IMR-90 (cell line): ENCODE data around the gene SYNE2. TPM values are rescaled to one million over a fixed set of nuclear protein-coding genes. Genes with fewer than 3 reads are reported as not detected.

Experiments used
- ATAC-seq: fragments of 200-7000 bp; cut with Tn5 transposase; 2 replicates; pipeline ENCODE4 v1.9.1; 2020; ENCODE audit warnings: low read depth, mild to moderate bottlenecking, moderate library complexity
- BruUV-seq: library from RNA; stranded (reverse); fragments of 400-500 nt; replicated peaks from 2 replicates; lab custom pipeline; 2021; lab: Mats Ljungman, UMichigan
- CTCF ChIA-PET: fragments of 300-600 bp; formaldehyde crosslinking; extraction: SDS; loops from one replicate; lab custom pipeline; 2021; ENCODE audit warnings: antibody characterized with exemption; lab: Yijun Ruan, JAX
- POLR2A ChIA-PET: fragments of 300-600 bp; sonication (Branson Sonifier 250); formaldehyde crosslinking; loops from one replicate; lab custom pipeline; 2022; ENCODE audit warnings: antibody characterized with exemption; ENCODE audit not compliant: unreplicated experiment; lab: Charles Lee
- DNase-seq: peaks from one replicate; pipeline ENCODE4 v3.0.0; 2013
- H2AFZ ChIP-seq: replicated peaks from 2 replicates; pipeline ENCODE3; 2013; ENCODE audit warnings: low read length, mild to moderate bottlenecking; ENCODE audit not compliant: poor library complexity
- H2AK5ac ChIP-seq: 2 replicates; pipeline ENCODE4 v1.6.1; 2013; ENCODE audit warnings: low read depth, low read length, inconsistent platforms
- H2AK9ac ChIP-seq: replicated peaks from 2 replicates; pipeline ENCODE3; 2013; ENCODE audit warnings: mild to moderate bottlenecking, low read depth, low read length, moderate library complexity; ENCODE audit not compliant: poor library complexity
- H2BK120ac ChIP-seq: 2 replicates; pipeline ENCODE4 v1.6.1; 2013; ENCODE audit warnings: low read depth, low read length, inconsistent platforms
- H2BK15ac ChIP-seq: 3 replicates; pipeline ENCODE4 v1.6.1; 2013; ENCODE audit warnings: low read depth, low read length, inconsistent platforms
- H2BK20ac ChIP-seq: 2 replicates; pipeline ENCODE4 v1.6.1; 2013; ENCODE audit warnings: low read depth, mild to moderate bottlenecking, inconsistent platforms, low read length, moderate library complexity
- H2BK5ac ChIP-seq: 2 replicates; pipeline ENCODE4 v1.6.1; 2013; ENCODE audit warnings: mild to moderate bottlenecking, low read depth, low read length, inconsistent platforms; ENCODE audit not compliant: poor library complexity, severe bottlenecking
- H3K14ac ChIP-seq: replicated peaks from 2 replicates; pipeline ENCODE4 v1.6.1; 2013; ENCODE audit warnings: low read depth, low read length, inconsistent platforms
- H3K18ac ChIP-seq: 2 replicates; pipeline ENCODE4 v1.6.1; 2013; ENCODE audit warnings: low read depth, low read length, control low read depth
- H3K23ac ChIP-seq: 2 replicates; pipeline ENCODE4 v1.6.1; 2013; ENCODE audit warnings: low read depth, low read length, inconsistent platforms
- H3K27ac ChIP-seq: 2 replicates; pipeline ENCODE4 v1.5.1; 2013; ENCODE audit warnings: mild to moderate bottlenecking, control low read depth, low read length; ENCODE audit not compliant: insufficient read depth
- H3K27me3 ChIP-seq: 2 replicates; pipeline ENCODE4 v1.6.1; 2013; ENCODE audit warnings: low read length; ENCODE audit not compliant: control insufficient read depth, insufficient read depth
- H3K36me3 ChIP-seq: 2 replicates; pipeline ENCODE4 v1.6.1; 2013; ENCODE audit warnings: low read length, mixed read lengths; ENCODE audit not compliant: control insufficient read depth, insufficient read depth
- H3K4ac ChIP-seq: 2 replicates; pipeline ENCODE4 v1.6.1; 2013; ENCODE audit warnings: low read depth, low read length, inconsistent platforms
- H3K4me1 ChIP-seq: 2 replicates; pipeline ENCODE4 v1.6.1; 2013; ENCODE audit warnings: low read length, mixed read lengths; ENCODE audit not compliant: control insufficient read depth, insufficient read depth
- H3K4me2 ChIP-seq: 2 replicates; pipeline ENCODE4 v1.6.1; 2013; ENCODE audit warnings: low read depth, mild to moderate bottlenecking, control low read depth, low read length, moderate library complexity
- H3K4me3 ChIP-seq: 2 replicates; pipeline ENCODE4 v1.5.1; 2013; ENCODE audit warnings: low read depth, mild to moderate bottlenecking, control low read depth, low read length, moderate library complexity; ENCODE audit not compliant: insufficient read depth
- H3K56ac ChIP-seq: 2 replicates; pipeline ENCODE4 v1.6.1; 2013; ENCODE audit warnings: low read length, inconsistent platforms; ENCODE audit not compliant: insufficient read depth; ENCODE audit errors: extremely low read depth
- H3K79me1 ChIP-seq, 2 experiments: 2 replicates each; pipeline ENCODE4 v1.6.1; 2013; ENCODE audit warnings: low read length in 2 of 2, inconsistent platforms in 1 of 2, low read depth in 1 of 2
- H3K9ac ChIP-seq: 2 replicates; pipeline ENCODE4 v1.6.1; 2013; ENCODE audit warnings: low read depth, low read length, control low read depth
- H3K9me1 ChIP-seq: 2 replicates; pipeline ENCODE4 v1.6.1; 2013; ENCODE audit warnings: low read length, inconsistent platforms; ENCODE audit not compliant: insufficient read depth
- H3K9me3 ChIP-seq: 2 replicates; pipeline ENCODE4 v1.6.1; 2013; ENCODE audit warnings: low read length; ENCODE audit not compliant: control insufficient read depth, insufficient read depth
- H4K20me1 ChIP-seq: 2 replicates; pipeline ENCODE4 v1.6.1; 2013; ENCODE audit warnings: low read length, inconsistent platforms; ENCODE audit not compliant: insufficient read depth
- H4K5ac ChIP-seq: 2 replicates; pipeline ENCODE4 v1.6.1; 2013; ENCODE audit warnings: mild to moderate bottlenecking, low read depth, low read length, control low read depth
- H4K8ac ChIP-seq, 2 experiments: 2 replicates each; pipeline ENCODE4 v1.6.1; 2013; ENCODE audit warnings: low read depth in 2 of 2, low read length in 2 of 2, control low read depth in 1 of 2, inconsistent platforms in 1 of 2
- H4K91ac ChIP-seq: 2 replicates; pipeline ENCODE4 v1.6.1; 2013; ENCODE audit warnings: low read depth, low read length, inconsistent platforms; ENCODE audit not compliant: insufficient read depth
- BHLHE40 ChIP-seq: fragments of 150-350 bp; IDR thresholded peaks from 2 replicates; pipeline ENCODE4 v1.6.1; 2016; ENCODE audit warnings: mild to moderate bottlenecking, low read depth, low read length
- CEBPB ChIP-seq: IDR thresholded peaks from 2 replicates; pipeline ENCODE4 v1.6.1; 2012; ENCODE audit warnings: low read depth, low read length, improper control_type of control experiment
- CHD1 ChIP-seq: IDR thresholded peaks from 2 replicates; pipeline ENCODE4 v1.6.1; 2012; ENCODE audit warnings: low read depth, low read length, improper control_type of control experiment
- FOS ChIP-seq: fragments of 150-350 bp; IDR thresholded peaks from 2 replicates; pipeline ENCODE4 v1.6.1; 2016; ENCODE audit warnings: low read depth, low read length
- MAFK ChIP-seq: IDR thresholded peaks from 2 replicates; pipeline ENCODE4 v1.6.1; 2012; ENCODE audit warnings: low read depth, low read length, improper control_type of control experiment
- MAZ ChIP-seq: IDR thresholded peaks from 2 replicates; pipeline ENCODE4 v1.6.1; 2012; ENCODE audit warnings: low read depth, mild to moderate bottlenecking, low read length, improper control_type of control experiment, moderate library complexity, borderline replicate concordance
- MXI1 ChIP-seq: IDR thresholded peaks from 2 replicates; pipeline ENCODE4 v1.6.1; 2012; ENCODE audit warnings: low read depth, mild to moderate bottlenecking, low read length, moderate library complexity, borderline replicate concordance
- NFE2L2 ChIP-seq: fragments of 150-350 bp; IDR thresholded peaks from 2 replicates; pipeline ENCODE4 v1.6.1; 2016; ENCODE audit warnings: low read depth, mild to moderate bottlenecking, low read length
- POLR2A ChIP-seq: IDR thresholded peaks from 2 replicates; pipeline ENCODE4 v1.6.1; 2012; ENCODE audit warnings: mild to moderate bottlenecking, low read depth, low read length
- RAD21 ChIP-seq: IDR thresholded peaks from 2 replicates; pipeline ENCODE4 v1.6.1; 2012; ENCODE audit warnings: low read length, improper control_type of control experiment
- RCOR1 ChIP-seq: IDR thresholded peaks from 2 replicates; pipeline ENCODE4 v1.6.1; 2012; ENCODE audit warnings: mild to moderate bottlenecking, low read length, improper control_type of control experiment; ENCODE audit not compliant: insufficient replicate concordance
- RFX5 ChIP-seq: IDR thresholded peaks from 2 replicates; pipeline ENCODE4 v1.8.0; 2012; ENCODE audit warnings: low read depth, mild to moderate bottlenecking, low read length, moderate library complexity
- SMC3 ChIP-seq: fragments of 150-350 bp; IDR thresholded peaks from 2 replicates; pipeline ENCODE4 v1.6.1; 2016; ENCODE audit warnings: low read depth, mild to moderate bottlenecking, antibody characterized with exemption, low read length, moderate library complexity
- USF2 ChIP-seq: fragments of 150-350 bp; IDR thresholded peaks from 2 replicates; pipeline ENCODE4 v1.6.1; 2017; ENCODE audit warnings: mild to moderate bottlenecking, antibody characterized with exemption, low read length, low read depth
- WGBS, 2 experiments: methylation state at CpG; one replicate each; pipeline versions ENCODE4 v1.1.5 to v1.1.7; 2013; ENCODE audit warnings: missing lambda C conversion rate in 2 of 2; ENCODE audit not compliant: insufficient read length in 1 of 2; ENCODE audit errors: extremely low coverage in 2 of 2; 5-methylcytosine and 5-hydroxymethylcytosine counted together
- dilution Hi-C: fragments of 300-500 bp; cut with HindIII; formaldehyde crosslinking; loops from one replicate; pipeline ENCODE4 v1.14.3; 2018; ENCODE audit warnings: low sequenced_read_pairs; ENCODE audit not compliant: unreplicated experiment
- in situ Hi-C: fragments of 300-500 bp; cut with MboI; formaldehyde crosslinking; loops from 3 replicates; pipeline ENCODE4 v1.14.3; 2019; ENCODE audit warnings: low sequenced_read_pairs, inconsistent platforms, mixed read lengths
- intact Hi-C: fragments of 100-400 bp; cut with micrococcal nuclease; formaldehyde crosslinking; loops from 2 replicates; pipeline ENCODE4 v1.10.0; 2022
- polyA plus RNA-seq, 3 experiments: library from polyadenylated mRNA; depleted of rRNA; stranded (reverse); fragments of >200 nt; gene quantifications; 2 replicates each; pipeline ENCODE4 v1.2.3, GENCODE V29; 2012; ENCODE audit warnings: low replicate concordance in 1 of 3
- total RNA-seq: library from RNA; depleted of rRNA; stranded (reverse); fragments of >200 nt; gene quantifications from 2 replicates; pipeline ENCODE4 v1.2.3, GENCODE V29; 2012
- TF ChIP-seq, protein P1 (sequence below): conservative IDR thresholded peaks from 2 replicates; pipeline ENCODE4 v1.5.1; 2012; ENCODE audit warnings: mild to moderate bottlenecking, low read depth, low read length, improper control_type of control experiment
- TF ChIP-seq, protein P2 (sequence below): fragments of 150-350 bp; IDR thresholded peaks from 2 replicates; pipeline ENCODE4 v1.6.1; 2016; ENCODE audit warnings: low read depth, mild to moderate bottlenecking, low read length, moderate library complexity, borderline replicate concordance

The SYNE2 gene
- total and polyA plus RNA-seq, 2 of the 4 experiments (the other 2 are of a cell fraction): 5.2 to 28.9 TPM

DNA sequence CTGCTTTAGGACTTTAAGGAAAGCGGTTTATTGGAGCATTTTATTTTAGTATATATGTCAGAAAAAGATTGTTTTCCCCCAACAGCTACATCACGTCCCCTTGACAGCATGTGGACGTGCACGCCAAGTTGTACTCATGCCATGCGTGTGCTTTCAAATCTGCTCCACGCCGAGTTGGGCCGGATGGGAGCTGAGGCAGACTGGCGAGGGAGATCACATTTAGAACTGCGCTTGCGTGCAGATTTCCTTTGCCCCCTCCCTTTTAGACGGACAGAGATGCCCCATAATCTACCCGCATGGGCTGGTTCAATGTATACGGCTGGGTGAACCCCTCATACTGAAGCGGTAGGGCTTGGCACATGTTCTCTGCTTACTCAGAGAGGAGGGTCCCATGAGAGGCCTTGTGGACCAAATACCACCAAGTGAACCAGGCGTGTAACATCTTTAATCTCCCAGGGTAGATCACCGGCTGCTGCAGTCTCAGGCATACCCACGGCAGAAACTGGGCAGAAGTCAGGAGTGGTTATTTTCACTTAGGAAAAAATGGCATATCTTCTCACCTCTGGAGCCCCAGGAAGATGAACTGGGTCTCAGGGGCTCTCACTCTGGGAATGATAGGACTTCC lies 349.2 kb downstream of the SYNE2 start:
- H2BK120ac ChIP-seq: no peak overlapping the region
- H4K5ac ChIP-seq: no peak overlapping the region
- no peaks in the 10 kb centered on the region for H3K9me3 ChIP-seq
- ATAC-seq: no peak
- no peaks in the 10 kb centered on the region for H4K20me1 ChIP-seq
- CTCF ChIA-PET: no interaction called here
- 87% methylated on average over 13 of the region's 18 CpGs; no CpG with 5 or more reads in 1 of the 2 experiments for WGBS, 2 experiments
- H2AK5ac ChIP-seq: no peak overlapping the region
- no peak overlapping the region for H4K8ac ChIP-seq
- no peaks in the 10 kb centered on the region; the same call in 1 of the 2 replicates for H3K36me3 ChIP-seq
- no peak overlapping the region for H3K14ac ChIP-seq
- H2AK9ac ChIP-seq: no peak overlapping the region
- H2BK5ac ChIP-seq: no peak overlapping the region
- H3K27ac ChIP-seq: no peak overlapping the region
- H3K4me2 ChIP-seq: no peak overlapping the region
- no peak overlapping the region for H3K9ac ChIP-seq
- H3K18ac ChIP-seq: no peak overlapping the region
- no peaks in the 10 kb centered on the region for H3K27me3 ChIP-seq
- no peak overlapping the region for H3K56ac ChIP-seq
- no peaks in the 10 kb centered on the region for H3K79me1 ChIP-seq
- dilution Hi-C loops: no loop called here
- H3K4ac ChIP-seq: no peak overlapping the region
- BruUV-seq: no TSS peak
- no peak overlapping the region for H2BK20ac ChIP-seq
- no peak for DNase-seq
- intact Hi-C loops: no loop called here
- no peaks in the 10 kb centered on the region; the same call in 1 of the 2 replicates for H3K9me1 ChIP-seq
- in situ Hi-C loops: no loop called here
- H3K23ac ChIP-seq: no peak overlapping the region
- H2BK15ac ChIP-seq: no peak overlapping the region
- POLR2A ChIA-PET: no interaction called here
- H3K4me3 ChIP-seq: no peak overlapping the region
- H2AFZ ChIP-seq: no peak overlapping the region
- peaks cover 5% of the 10 kb centered on the region; the same call in 1 of the 2 replicates for H3K4me1 ChIP-seq
- no peak for TF ChIP-seq MAFK
- TF ChIP-seq, protein P1, sequence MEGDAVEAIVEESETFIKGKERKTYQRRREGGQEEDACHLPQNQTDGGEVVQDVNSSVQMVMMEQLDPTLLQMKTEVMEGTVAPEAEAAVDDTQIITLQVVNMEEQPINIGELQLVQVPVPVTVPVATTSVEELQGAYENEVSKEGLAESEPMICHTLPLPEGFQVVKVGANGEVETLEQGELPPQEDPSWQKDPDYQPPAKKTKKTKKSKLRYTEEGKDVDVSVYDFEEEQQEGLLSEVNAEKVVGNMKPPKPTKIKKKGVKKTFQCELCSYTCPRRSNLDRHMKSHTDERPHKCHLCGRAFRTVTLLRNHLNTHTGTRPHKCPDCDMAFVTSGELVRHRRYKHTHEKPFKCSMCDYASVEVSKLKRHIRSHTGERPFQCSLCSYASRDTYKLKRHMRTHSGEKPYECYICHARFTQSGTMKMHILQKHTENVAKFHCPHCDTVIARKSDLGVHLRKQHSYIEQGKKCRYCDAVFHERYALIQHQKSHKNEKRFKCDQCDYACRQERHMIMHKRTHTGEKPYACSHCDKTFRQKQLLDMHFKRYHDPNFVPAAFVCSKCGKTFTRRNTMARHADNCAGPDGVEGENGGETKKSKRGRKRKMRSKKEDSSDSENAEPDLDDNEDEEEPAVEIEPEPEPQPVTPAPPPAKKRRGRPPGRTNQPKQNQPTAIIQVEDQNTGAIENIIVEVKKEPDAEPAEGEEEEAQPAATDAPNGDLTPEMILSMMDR: no peak
- TF ChIP-seq MXI1: no peak
- TF ChIP-seq RFX5: no peak
- TF ChIP-seq SMC3: no peak
- no peak for TF ChIP-seq POLR2A
- TF ChIP-seq FOS: no peak
- no peak for TF ChIP-seq CEBPB
- TF ChIP-seq, protein P2, sequence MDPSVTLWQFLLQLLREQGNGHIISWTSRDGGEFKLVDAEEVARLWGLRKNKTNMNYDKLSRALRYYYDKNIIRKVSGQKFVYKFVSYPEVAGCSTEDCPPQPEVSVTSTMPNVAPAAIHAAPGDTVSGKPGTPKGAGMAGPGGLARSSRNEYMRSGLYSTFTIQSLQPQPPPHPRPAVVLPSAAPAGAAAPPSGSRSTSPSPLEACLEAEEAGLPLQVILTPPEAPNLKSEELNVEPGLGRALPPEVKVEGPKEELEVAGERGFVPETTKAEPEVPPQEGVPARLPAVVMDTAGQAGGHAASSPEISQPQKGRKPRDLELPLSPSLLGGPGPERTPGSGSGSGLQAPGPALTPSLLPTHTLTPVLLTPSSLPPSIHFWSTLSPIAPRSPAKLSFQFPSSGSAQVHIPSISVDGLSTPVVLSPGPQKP: no peak
- TF ChIP-seq RCOR1: no peak
- TF ChIP-seq USF2: no peak
- TF ChIP-seq BHLHE40: no peak
- no peak for TF ChIP-seq MAZ
- TF ChIP-seq CHD1: no peak
- no peak for TF ChIP-seq RAD21
- TF ChIP-seq NFE2L2: no peak
- no peak overlapping the region for H4K91ac ChIP-seq
